ELF-1 (cell line): ENCODE results near the gene GPRIN3.

Source experiments
- DNase-seq: peaks from one replicate; pipeline ENCODE4 v3.0.0-alpha.2; 2016; ENCODE audit warnings: low read depth, low spot score

GPRIN3 gene

DNA sequence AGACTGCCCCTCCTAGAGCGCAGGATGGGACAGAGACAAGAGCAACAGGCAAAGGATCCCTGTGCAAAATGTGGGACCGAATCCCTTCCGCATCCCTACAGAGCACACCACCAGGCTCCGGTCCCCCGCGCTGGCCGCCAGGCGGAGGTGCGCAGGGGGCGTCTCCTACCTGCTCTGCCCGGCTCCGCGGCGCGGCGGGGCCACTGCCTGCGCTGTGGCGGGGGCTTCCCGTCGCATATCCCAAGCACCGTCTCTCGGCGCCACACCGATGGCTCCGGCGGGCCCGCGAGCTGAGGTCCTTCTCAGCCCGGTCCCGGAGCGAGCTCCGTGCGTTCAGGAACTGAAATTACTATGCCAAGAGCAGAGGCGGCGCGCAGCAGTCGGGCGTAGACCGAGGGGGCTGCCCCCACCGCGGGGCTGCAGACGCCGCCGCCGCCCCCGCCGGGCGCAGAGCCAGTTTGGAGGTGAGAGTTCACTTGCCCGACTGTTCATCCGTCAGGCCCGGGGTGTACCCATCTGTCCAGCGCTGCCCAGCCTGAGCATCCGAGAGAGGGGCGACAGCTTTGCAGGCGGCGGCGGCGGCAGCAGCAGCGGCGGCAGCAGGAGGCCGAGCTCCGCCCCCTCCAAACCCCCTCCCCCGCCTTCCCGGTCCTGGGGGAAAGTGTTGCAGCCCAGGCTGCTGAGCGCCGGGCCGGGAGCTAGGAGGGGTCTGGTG is at the start of gene GPRIN3:
Gene GPRIN3, minus strand, starts transcription at position 355 of the 715 bp plus-strand sequence. CDS start 57,690 bp downstream, outside the sequence.
- peak; percentile 57 for DNase-seq

DNA sequence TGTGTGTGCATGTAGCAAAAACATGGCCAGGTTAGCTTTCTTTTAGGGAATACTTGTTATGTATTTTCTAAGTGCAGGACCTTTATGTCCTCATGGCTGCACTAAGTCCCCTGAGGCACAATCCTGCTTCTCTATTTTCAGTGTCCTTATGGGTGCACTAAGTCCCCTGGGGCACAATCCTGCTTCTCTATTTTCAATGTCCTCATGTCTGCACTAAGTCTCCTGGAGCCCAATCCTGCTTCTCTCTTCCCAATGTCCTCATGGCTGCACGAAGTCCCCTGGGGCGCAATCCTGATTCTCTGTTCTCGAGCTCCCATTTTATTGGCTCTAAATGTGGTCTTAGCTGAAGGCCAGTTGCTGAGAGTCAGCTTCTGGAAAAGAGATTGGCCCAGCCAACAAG is 49.7 kb upstream of the GPRIN3 start:
- DNase-seq, result peak; percentile 64

DNA sequence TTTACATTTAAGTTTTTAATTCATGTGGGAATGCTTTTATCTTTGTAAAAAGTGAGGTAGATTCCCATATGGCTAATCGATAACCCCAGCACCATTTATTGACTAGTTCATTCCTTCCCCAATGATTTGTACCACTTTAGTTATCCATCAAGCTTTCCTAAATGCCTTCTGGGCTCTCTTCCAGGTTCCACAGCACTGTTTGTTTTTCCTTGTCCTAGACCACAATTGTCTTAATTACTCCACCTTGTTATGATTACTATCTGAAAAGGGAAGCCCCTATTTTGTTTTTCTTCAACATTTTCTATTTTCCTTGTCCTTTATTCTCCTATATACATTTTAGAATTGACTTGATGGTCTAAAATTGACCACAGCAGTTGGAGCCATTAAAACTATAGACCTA is 48.5 kb upstream of the GPRIN3 start:
- no peak for DNase-seq

DNA sequence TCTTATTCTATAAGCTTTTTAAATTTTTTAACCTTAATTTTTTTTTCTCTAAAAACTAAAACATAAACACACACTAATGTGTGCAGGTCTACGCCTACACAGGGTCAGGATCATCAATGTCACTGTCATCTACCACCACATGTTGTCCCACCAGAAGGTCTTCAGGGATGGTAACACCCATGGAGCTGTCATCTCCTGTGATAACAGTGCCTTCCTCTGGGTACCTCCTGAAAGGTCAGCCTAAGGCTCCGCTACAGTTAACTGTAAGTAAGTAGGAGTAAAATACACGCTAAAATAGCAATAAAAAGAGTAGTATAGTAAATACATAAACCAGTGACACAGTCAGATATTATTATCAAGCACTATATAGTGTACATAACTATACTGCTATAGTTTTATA is 45.9 kb upstream of the GPRIN3 start:
- no peak for DNase-seq

DNA sequence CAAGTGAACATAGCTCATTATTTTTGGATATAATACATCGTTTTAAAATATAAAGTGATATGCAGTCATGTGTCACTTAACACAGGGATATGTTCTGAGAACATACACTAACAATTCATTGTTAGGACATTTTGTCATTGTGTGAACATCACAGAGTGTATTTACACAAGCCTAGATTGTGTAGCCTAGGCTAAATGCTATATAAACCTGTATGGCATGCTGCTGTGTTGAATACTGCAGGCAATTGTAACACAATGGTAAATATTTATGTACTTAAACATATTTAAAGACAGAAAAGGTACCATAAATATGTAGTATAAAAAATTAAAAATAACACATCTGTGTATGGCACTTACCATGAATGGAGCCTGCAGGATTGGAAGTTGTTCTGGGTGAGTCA is 44.9 kb upstream of the GPRIN3 start:
- DNase-seq, result no peak

DNA sequence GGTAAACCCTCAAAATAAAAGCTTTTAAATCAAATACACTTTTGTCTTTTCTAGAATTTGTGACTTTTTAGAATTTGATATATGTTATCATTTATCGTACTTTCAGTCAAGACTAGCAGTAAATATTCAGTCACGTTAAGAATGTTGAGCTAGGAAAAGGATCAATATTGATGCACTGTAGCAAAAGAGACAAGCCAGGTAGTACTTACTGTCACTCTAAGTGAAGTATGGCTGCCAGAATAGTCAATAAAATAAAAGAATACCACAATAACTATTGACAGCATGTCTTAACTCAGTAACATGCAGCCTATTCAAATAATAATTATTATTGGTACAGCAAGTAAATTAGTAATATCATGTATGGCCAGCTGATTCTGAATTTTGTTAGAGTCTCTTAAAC is 43.6 kb upstream of the GPRIN3 start:
- DNase-seq, result no peak

DNA sequence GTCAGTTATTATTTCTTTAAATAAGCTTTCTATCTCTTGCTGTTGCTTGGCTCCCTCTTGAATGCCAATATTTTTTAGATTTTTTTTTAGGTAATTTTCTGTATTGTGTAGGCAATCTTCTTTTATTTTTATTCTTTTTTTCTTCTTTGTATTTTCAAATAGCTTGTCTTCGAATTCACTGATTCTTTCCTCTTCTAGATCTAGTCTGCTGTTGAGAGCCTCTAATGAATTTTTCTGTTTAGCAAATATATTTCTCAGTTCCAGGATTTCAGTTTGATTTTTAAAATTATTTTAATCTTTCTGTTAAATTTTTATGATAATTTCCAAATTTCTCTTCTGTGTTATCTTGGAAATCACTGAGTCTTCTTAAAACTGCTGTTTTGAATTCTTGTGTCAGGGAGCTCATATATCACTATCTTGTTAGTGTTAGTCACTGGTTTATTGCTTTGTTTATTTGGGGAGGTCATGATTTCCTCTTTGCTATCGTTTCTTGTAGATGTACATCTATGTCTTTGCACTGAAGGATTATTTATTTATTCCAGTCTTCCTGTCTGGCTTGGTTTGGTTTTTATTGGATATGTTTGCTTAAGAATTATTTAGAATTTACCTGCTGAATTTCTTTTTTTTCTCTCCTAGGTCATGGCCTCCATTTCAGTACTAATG is 39.9 kb upstream of the GPRIN3 start:
- DNase-seq, result no peak

DNA sequence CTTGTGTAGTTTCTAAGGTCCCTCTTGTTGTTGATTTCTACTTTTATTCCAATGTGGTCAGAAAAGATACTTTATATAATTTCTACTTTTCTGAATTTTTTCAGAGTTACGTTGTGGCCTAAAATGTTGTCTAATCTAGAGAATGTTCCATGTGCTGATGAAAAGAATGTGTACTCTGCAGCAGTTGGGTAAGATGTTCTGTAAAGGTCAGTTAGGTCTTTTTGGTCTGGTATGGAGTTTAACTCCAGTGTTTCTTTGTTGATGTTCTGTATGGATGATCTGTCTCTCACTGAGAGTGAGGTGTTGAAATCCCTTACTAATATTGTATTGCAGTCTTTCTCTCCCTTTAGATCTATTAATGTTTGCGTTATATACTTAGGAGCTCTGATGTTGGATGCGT is 37.0 kb upstream of the GPRIN3 start:
- DNase-seq, result no peak

DNA sequence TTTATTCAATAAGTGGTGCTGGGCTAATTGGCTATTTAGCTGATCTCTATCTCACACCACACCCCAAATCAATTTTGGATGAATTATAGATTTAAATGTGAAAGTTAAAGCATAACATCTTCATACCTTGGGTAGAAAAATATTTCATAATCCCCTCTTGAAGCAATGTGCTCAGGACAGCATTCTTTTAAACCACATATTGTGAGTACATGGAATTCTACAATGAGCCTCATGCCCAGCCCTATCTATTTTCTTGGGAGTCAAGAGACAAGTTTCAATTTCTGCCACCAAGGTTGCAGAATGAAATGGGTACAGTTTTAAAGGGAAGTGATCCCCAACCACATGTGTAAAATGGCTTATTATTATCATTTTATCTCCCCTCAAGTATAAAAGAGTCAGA is 30.6 kb upstream of the GPRIN3 start:
- no peak for DNase-seq

DNA sequence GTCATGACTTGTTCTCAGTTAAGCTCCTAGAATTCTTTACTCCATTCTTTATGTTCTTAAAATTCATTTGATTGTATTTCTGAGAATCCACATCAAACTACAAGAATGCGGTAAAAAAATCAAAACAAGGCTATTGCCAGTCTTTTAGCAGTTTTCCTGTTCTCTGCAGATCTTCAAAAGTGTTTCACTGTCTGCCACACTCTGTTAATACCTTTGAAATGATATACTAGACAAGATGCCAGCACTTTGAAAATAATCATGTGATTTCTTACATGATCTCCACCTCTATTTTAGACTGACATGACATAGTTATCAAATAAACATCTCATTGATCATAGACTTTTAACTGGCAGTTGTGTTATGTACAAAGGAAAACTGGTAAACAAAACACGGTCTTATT is 30.1 kb upstream of the GPRIN3 start:
- no peak for DNase-seq

DNA sequence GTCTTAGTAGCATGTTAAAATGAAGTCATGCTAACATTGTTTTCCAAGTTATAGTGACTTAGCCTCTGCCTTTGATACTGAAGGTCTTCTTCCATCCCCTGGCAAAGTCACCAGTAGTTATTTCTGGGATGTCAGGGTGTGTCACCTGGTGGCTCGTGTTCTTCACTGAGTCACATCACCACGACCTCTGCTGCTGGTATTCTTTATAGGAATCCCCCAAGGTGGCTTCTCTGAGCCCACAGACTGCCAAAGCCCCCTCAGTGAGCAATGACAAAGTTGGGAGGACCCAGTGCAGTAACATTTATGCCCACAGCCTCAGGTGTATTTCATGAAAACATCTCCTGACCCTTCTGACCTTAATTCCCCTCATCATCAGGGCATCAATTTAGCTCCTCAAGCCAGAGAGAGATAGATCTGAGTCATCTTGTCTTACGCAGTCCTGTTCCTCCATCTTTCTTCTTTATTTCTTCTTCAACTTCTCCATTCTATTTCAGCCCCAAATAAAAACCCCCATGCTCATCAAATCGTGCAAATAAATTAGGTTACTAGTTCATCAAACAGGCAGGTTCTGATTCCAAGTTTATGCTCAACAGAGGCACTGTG is 29.3 kb upstream of the GPRIN3 start:
- DNase-seq, result no peak

DNA sequence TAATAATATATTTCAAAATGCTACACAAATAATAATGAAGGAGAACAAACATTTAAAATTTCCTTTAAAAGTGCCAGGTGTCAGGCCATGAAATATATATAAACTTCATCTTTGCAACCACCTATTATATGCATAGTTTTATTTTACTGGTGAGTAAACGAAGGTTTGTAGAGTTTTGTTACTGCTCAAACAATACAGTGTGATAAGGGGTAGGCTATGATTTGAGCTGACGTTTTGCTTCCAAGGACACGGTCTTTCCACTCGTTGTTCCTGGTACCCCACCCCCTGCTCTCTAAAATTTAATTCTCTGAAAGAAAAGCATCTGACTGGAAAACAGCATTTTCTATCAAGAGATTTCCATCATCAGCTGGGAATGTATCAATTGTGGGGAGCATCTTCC is 27.2 kb upstream of the GPRIN3 start:
- no peak for DNase-seq

DNA sequence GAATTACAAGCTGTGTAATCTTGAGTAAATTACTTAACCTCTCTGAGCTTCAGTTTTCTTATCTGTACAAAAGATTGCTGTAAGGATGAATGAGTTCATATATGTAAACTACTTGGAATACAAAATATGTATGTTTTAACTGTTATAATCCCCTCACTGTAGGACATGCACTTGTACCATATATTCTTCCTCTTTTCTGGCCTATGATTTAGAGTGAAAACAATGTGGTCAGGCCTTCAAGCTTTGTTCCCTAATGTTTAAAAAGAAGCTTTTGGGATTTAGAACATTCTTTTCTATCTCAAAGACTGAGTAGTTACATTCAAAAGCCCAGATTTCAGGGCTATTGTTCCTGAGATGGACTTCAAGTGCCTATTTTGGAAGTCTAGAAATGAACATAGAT is 26.7 kb upstream of the GPRIN3 start:
- no peak for DNase-seq

DNA sequence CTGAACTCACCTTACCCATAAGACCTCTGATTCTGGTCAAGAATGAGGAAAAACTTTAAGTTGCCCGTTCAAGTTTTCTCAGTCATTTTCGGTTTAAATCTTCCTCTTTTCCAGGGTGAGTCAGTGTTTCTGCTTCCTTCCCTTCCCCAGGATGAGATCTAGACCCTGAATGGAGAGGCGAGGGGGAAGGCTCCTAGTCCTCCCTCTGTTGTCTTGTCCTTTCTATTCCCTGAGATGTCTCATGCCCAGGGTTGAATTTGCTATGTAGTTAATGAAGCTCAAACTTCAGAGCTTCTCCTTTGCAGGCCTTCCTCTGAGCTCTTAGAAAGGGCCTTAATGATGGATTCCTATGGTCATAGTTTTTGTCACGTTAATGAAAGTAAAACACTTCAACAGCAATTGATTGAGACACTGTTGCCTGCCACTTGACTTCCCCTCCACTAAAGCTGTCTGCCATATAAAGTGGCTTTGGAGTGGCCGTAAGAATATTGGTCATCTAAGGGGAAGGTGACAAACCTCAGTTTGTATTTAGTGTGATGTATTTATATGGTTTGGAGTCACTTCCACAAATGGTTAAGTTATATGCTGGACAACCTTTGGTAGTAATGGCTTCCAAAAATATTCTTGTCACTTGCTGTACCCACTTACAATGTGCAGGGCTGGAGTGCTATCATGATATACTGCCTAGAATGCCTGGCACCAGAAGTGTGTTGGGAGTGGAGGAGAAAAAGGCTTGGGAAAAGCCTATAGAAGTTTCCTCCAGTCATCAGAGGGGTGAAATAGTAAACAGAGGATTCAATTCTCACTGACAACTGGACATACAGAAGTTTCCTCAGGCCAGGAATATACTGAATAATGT is 24.3 kb upstream of the GPRIN3 start:
- DNase-seq, result no peak

DNA sequence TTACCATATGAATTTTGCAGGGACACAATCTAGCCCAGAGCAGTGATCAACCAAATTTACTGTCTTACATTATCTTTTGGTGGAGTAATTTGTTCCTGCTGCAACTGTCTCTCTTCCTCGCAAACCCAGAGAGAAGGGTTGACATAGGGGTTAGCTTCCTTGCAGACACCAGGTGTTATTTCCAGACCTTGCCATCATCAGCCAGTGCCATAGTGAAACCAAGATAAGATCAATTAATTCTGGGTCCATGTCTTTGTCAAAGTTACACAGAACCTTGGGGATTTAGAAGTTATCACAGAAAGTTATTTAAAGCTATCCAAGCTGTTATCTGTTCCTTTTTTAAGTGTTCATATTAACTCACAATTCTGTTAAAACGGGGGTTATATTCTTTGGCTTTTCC is 23.6 kb upstream of the GPRIN3 start:
- DNase-seq, result no peak

DNA sequence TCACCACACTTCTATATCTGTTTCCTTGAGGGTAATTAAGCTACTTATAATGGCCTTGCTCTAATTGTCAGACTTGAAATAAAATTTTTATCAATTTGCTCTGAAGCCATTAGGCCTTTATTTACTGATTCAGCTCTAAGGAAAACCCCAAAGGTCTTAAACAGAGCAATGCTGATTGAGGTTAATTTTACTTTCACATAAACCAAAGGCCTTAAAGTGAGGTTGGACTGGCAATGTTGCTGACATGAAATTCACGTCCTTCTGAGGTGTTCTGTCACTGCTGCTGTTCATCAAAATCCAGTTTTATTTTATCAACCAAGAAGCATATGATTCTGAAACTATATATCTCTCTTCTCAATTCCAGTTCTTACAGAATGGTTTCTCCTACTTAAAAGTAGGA is 21.7 kb upstream of the GPRIN3 start:
- no peak for DNase-seq

DNA sequence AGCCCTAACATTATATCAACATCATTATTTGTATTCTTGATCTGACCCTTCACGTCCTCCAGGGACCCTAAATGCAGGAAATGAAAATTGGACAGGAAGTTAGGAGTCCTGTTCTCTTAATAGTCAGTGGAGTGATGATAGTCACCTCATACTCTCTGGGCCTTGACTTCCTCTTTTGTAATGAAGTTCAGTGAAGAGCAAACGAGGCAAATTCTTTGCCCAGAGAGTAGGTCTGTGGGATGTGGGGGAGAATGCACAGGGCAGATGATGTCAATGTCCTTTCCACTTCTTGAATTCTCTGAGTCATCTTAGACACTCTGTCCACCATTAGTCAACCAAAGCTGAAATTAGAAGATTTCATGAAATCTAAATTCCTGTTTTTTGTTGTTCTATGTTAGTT is 17.1 kb upstream of the GPRIN3 start:
- no peak for DNase-seq

DNA sequence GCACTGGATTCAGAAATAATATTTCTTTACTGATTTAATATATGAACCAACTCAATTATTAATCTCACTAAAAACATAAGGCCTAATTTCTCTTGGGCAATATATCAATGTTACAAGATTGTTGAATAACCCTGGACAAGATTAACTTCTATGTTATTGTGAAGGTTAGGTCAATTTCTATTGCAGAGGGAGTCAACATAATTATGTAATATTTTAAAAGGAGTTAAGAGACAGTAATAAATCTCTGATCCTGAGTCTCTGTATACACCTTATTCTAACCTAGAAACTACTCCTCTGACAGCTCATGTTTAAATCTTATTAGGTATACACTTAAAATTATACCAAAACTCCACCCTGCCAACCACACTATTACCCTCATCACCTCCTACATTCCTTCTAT is 15.1 kb upstream of the GPRIN3 start:
- no peak for DNase-seq

DNA sequence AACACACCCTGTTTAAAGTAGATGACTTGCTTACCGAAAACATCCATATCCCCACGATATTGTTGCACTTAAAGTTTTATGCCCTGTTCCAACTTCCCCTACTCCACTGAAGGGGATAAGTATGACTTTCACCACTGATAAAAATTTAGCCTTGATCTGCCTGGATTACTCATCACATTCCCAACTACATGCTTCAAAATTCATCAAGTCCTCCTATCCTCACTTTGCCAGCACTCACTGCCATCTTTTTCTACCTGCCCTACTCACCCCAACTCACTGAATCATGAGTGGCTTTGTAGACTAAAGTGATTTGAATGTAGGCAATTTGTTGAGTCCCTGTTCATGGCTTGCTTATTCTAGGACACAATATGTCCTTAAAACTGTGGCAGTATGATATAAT is 12.2 kb upstream of the GPRIN3 start:
- DNase-seq, result no peak

DNA sequence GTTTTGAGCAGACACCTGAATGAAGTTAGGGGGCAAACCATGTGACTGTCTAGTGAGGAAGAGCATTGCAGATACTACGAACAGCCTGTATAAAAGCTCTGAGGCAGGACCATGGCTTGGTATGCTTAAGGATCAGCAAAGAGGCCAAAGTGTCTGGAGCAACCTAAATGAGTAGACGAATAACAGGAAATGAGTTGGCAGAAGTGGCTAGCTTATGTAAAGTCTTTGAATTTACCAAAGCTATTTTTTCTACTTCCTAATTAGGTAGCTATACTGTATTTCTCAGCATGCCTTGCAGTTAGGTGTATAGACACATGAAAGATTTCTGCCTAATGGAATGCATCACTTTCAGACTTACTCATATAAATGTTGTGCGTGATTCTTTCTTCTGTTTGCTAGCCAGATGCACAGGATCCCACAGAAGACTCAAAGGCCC is 9.3 kb upstream of the GPRIN3 start:
- no peak for DNase-seq

DNA sequence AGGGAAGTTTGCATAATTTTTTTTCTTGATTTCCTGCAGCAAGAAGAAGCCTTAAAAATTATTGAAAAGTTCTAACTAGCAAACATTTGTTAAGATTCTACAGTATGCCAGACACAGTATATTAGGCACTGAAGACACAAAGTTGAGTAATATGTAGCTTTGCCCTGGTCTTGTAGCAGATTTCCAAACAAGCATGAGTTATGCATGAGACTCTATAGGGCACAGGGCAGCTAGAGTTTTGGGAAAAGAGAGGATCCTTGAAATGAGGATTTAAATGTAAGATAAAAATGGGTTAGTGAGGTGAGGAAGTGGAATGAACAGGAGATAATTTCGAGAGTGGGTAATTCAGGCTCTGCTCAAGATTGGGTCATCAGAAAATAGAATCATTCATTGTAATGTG is 8.6 kb upstream of the GPRIN3 start:
- DNase-seq, result no peak

DNA sequence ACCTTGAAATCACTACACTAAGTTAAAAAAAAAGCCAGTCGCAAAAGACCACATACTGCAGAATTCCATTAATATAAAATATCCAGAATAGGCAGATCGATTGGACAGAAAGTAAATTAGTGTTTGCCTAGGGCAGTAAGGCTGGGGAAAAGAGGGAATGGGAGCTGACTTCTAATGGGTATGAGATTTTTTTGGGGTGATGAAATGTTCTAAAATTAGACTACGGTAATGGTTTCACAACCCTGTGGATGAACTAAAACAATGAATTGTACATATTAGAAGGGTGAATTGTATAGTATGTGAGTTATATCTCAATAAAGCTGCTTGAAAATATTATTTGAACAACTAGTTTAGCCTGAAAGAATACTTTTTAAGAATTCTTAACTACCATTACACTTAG is 6.7 kb upstream of the GPRIN3 start:
- no peak for DNase-seq
